SJCRH30 (cell line): Measurements from ENCODE around the gene IL20RA. TPM values are rescaled to one million over a fixed set of nuclear protein-coding genes. Genes with fewer than 3 reads are reported as not detected.
A peak's percentile ranks its signal among the peaks of the same experiment; 100 is the strongest.

Source experiments
- DNase-seq, 2 experiments: peaks; one replicate each; pipeline ENCODE4 v3.0.0-alpha.2; 2015 to 2020
- H3K27ac ChIP-seq: fragments of 250-450 bp; sonication (Bioruptor Pico); 2 replicates; pipeline ENCODE4 v1.5.1; 2020; ENCODE audit warnings: mild to moderate bottlenecking, moderate library complexity
- H3K27me3 ChIP-seq: fragments of 250-450 bp; sonication (Bioruptor Pico); 2 replicates; pipeline ENCODE4 v1.5.1; 2020; ENCODE audit warnings: mild to moderate bottlenecking, moderate library complexity
- H3K36me3 ChIP-seq: fragments of 250-450 bp; sonication (Bioruptor Pico); 2 replicates; pipeline ENCODE4 v1.5.1; 2020; ENCODE audit warnings: mild to moderate bottlenecking, moderate library complexity
- H3K4me1 ChIP-seq: fragments of 250-450 bp; sonication (Bioruptor Pico); 2 replicates; pipeline ENCODE4 v1.5.1; 2020; ENCODE audit warnings: mild to moderate bottlenecking, moderate library complexity
- H3K4me3 ChIP-seq: fragments of 250-450 bp; sonication (Bioruptor Pico); 2 replicates; pipeline ENCODE4 v1.5.1; 2020; ENCODE audit warnings: mild to moderate bottlenecking, moderate library complexity
- H3K9me3 ChIP-seq: fragments of 250-450 bp; sonication (Bioruptor Pico); replicated peaks from 2 replicates; pipeline ENCODE4 v1.5.1; 2020; ENCODE audit warnings: mild to moderate bottlenecking, moderate library complexity
- total RNA-seq: library from RNA; depleted of rRNA; stranded (reverse); fragments of >200 nt; shearing (Covaris generic); gene quantifications from 2 replicates; pipeline ENCODE4 v1.2.3, GENCODE V29; 2014

Gene IL20RA
- total RNA-seq, 1 experiment from 2014 or later = 0.22 TPM

- Histone ChIP-seq H3K27ac (no peak overlapping the region), H3K9me3 (no peaks in the 10 kb centered on the region), H3K4me3 (no peak overlapping the region), H3K4me1 (peaks cover 4% of the 10 kb centered on the region; the same call in 1 of the 2 replicates), H3K36me3 (no peaks in the 10 kb centered on the region), H3K27me3 (no peaks in the 10 kb centered on the region)
- no peak for DNase-seq
These were observed 13.3 kb upstream of the IL20RA start for GRCh38 chr6:137058037-137058436.

DNA sequence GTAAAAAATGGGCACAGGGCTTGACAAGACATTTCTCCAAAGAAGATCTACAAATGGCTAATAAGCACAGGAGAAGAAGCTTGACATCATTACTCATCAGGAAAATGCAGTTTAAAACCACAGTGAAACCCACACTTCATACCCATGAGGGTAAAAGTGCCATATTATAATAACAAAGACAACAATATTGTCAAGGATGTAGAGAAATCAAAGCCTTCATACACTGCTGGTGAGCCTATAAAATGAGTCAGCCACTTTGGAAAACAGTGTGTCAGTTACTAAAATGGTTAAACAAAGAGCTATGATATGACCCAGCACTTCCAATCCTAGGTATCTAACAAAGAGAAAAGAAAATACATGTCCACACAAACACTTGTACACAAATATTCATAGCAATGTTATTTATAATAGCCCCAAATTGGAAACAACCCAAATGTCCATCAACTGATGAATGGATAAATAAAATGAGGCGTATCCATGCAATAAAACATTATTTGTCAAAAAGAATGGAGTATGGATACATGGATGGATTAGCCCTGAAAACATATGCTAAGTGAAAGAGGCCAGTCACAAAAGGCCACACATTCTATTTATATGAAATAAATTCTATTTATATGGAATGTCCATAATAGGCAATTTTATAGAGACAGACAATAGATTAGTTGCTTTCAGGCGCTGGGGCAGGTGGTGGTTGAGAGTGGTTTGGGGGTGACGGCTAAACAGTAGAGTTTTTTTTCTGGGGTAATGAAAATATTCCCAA lies 11.5 kb upstream of the IL20RA start:
- H3K4me1 ChIP-seq = peaks cover 11% of the 10 kb centered on the region; the same call in 1 of the 2 replicates
- no peaks in the 10 kb centered on the region for H3K36me3 ChIP-seq
- no peaks in the 10 kb centered on the region for H3K9me3 ChIP-seq
- H3K4me3 ChIP-seq = no peak overlapping the region
- H3K27ac ChIP-seq = no peak overlapping the region
- no peaks in the 10 kb centered on the region for H3K27me3 ChIP-seq
- DNase-seq = peak in 1 of 2 experiments; percentile 17

DNA sequence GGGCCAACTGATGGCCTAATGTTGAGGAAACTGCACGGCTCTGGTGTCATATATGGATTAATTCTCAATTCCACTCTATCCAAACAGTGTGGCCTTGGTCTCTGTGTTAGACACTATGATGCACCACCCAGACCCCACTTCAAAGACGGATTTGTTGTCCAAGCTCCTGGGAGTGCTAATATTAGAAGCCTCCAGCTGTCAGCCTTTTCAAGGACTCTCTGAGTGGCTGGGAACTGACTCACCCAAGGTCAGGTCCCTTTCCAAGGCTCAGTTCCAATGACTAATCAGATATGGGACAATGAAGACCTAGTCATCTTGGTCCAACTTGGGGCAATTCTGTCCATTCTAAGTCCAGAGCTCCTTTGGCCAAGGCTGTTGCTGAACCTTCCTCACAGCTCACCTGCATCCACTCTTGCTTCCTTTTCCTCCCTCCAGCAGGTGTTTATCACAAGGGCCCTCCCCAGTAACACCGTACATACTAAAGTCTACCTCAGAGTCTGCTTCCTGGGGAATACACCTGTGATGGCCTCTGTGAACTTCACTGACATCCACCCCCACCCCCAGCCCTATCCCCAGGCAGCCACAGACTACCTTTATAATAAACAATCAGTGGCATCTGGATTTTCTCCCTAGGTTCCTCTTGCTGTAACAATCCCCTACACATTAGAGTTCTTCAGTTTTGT lies 7.2 kb upstream of the IL20RA start:
- Histone ChIP-seq H3K27ac (no peak overlapping the region), H3K4me3 (no peak overlapping the region), H3K9me3 (no peaks in the 10 kb centered on the region), H3K4me1 (peaks cover 7% of the 10 kb centered on the region; the same call in 1 of the 2 replicates), H3K36me3 (no peaks in the 10 kb centered on the region), H3K27me3 (no peaks in the 10 kb centered on the region)
- peak; percentile 53 to 54 for DNase-seq

GRCh38 chr6:137049095-137049494 lies 4.3 kb upstream of the IL20RA start:
- DNase-seq = no peak
- Histone ChIP-seq H3K9me3 (no peaks in the 10 kb centered on the region), H3K27ac (no peak overlapping the region), H3K4me3 (no peak overlapping the region), H3K36me3 (no peaks in the 10 kb centered on the region), H3K27me3 (no peaks in the 10 kb centered on the region), H3K4me1 (peaks cover 7% of the 10 kb centered on the region; the same call in 1 of the 2 replicates)

GRCh38 chr6:137046871-137047412 lies 2.2 kb upstream of the IL20RA start:
- no peak for DNase-seq
- Histone ChIP-seq H3K27me3 (no peaks in the 10 kb centered on the region), H3K36me3 (no peaks in the 10 kb centered on the region)

DNA sequence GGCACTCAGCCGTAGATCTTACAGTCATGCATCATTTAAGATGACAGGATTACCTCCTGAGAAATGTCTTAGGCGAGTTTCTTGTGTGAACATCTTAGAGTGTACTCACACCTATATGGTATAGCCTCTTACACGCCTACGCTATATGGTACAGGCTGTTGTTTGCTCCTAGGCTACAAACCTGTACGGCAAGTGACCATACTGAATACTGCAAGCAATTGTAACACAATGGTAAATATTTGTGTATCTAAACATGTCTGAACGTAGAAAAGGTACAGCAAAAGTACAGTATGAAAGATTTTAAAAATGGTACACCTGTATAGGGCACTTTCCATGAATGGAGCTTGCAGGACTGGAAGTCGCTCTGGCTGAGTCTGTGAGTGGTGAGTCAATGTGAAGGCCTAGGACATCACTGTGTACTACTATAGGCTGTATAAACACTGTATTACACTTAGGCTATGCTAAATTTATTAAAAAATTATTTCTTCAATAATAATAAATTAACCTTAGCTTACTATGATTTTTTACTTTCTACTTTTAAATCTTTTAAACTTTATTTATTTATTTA lies 541 bp upstream of the IL20RA start:
- no peak overlapping the region for H3K4me3 ChIP-seq
- DNase-seq = no peak
- H3K9me3 ChIP-seq = 0 out of 2 replicates have a peak, but pooled peaks cover 4% of the 10 kb centered on the region
- H3K4me1 ChIP-seq = no peaks in the 10 kb centered on the region
- no peaks in the 10 kb centered on the region for H3K36me3 ChIP-seq
- H3K27ac ChIP-seq = no peak overlapping the region
- H3K27me3 ChIP-seq = no peaks in the 10 kb centered on the region

More at GRCh38 chr6:137046871-137047412, 2.2 kb upstream of the IL20RA start:
- H3K9me3 ChIP-seq = no peaks in the 10 kb centered on the region
- no peak overlapping the region for H3K4me3 ChIP-seq
- H3K27ac ChIP-seq = no peak overlapping the region
- peaks cover 5% of the 10 kb centered on the region; the same call in 1 of the 2 replicates for H3K4me1 ChIP-seq

DNA sequence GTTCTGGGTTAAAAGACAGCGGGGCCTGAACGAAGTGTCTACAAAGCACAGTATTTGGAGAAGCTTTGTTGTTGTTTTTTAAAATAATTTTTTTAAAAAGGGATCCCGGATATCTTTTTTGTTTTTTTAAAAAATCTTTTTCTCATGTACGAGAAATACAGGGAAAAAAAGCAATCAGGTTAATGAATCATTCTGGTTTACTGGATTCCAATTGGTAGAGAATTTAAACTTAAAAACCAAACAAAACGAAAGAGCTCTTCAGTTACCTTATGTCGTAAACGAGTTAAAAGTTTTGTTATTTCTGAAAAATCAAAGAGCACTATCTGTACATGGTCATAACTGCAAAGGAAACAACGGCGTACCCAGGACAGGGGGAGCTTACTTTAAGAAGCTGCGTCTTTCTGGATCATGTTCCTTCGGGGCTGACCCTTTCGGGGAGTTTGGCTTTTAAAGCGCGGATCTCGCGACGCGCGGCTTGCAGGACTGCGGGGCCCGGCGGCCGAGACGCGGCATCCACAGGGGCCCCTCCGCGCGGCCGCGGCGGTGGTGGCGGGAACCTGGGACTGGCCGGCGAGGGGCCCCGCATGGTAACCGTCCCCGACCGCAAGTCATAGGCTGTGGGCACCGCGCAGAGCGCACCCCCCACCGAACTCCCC lies 927 bp downstream of the IL20RA start:
- no peak for DNase-seq
- H3K27ac ChIP-seq = no peak overlapping the region
- 0 out of 2 replicates have a peak, but pooled peaks cover 4% of the 10 kb centered on the region for H3K9me3 ChIP-seq
- no peak overlapping the region for H3K4me3 ChIP-seq
- H3K4me1 ChIP-seq = no peaks in the 10 kb centered on the region
- H3K36me3 ChIP-seq = no peaks in the 10 kb centered on the region
- no peaks in the 10 kb centered on the region for H3K27me3 ChIP-seq

GRCh38 chr6:137040393-137040792 lies 4.4 kb downstream of the IL20RA start:
- peaks cover 5% of the 10 kb centered on the region; the same call in 1 of the 2 replicates for H3K9me3 ChIP-seq
- H3K4me1 ChIP-seq = no peaks in the 10 kb centered on the region
- H3K27me3 ChIP-seq = 0 out of 2 replicates have a peak, but pooled peaks cover 2% of the 10 kb centered on the region

GRCh38 chr6:137039010-137039409 lies 5.8 kb downstream of the IL20RA start:
- no peak for DNase-seq
- 0 out of 2 replicates have a peak, but pooled peaks cover 3% of the 10 kb centered on the region for H3K27me3 ChIP-seq
- H3K9me3 ChIP-seq = peaks cover 9% of the 10 kb centered on the region; the same call in 1 of the 2 replicates
- no peak overlapping the region for H3K27ac ChIP-seq
- no peaks in the 10 kb centered on the region for H3K36me3 ChIP-seq
- H3K4me3 ChIP-seq = no peak overlapping the region
- H3K4me1 ChIP-seq = no peaks in the 10 kb centered on the region

More at GRCh38 chr6:137040393-137040792, 4.4 kb downstream of the IL20RA start:
- H3K4me3 ChIP-seq = no peak overlapping the region
- H3K27ac ChIP-seq = no peak overlapping the region
- DNase-seq = no peak
- no peaks in the 10 kb centered on the region for H3K36me3 ChIP-seq

- Histone ChIP-seq H3K4me1 (no peaks in the 10 kb centered on the region), H3K27me3 (0 out of 2 replicates have a peak, but pooled peaks cover 3% of the 10 kb centered on the region), H3K4me3 (no peak overlapping the region), H3K27ac (no peak overlapping the region), H3K36me3 (no peaks in the 10 kb centered on the region), H3K9me3 (peaks cover 9% of the 10 kb centered on the region; the same call in 1 of the 2 replicates)
- DNase-seq = no peak
These were observed 8.0 kb downstream of the IL20RA start for GRCh38 chr6:137036566-137037300.

DNA sequence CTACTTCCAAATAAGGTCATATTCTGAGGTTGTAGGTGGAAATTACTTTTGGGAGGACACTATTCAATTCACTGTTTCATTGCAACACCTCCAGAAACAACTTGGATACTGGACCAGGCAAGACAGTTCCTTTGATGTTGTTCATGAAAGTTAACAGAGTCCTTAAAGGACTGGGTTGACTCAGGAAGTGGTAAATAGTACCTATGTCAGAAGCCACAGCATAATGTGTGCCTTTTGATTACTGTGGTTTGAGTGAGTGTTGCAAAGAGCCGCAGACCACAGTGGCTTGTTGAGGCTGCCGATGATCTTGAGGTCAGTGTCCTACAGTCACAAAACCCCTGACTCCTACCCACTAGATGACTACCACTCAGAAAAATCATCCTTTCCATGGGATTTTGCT lies 10.9 kb downstream of the IL20RA start:
- H3K27me3 ChIP-seq = 0 out of 2 replicates have a peak, but pooled peaks cover 3% of the 10 kb centered on the region
- no peak overlapping the region for H3K4me3 ChIP-seq
- DNase-seq = peak; percentile 13 to 24
- peaks cover 5% of the 10 kb centered on the region; the same call in 1 of the 2 replicates for H3K9me3 ChIP-seq
- H3K4me1 ChIP-seq = no peaks in the 10 kb centered on the region
- no peaks in the 10 kb centered on the region for H3K36me3 ChIP-seq
- H3K27ac ChIP-seq = no peak overlapping the region

GRCh38 chr6:137031122-137031521 lies 13.6 kb downstream of the IL20RA start:
- 0 out of 2 replicates have a peak, but pooled peaks cover 3% of the 10 kb centered on the region for H3K27me3 ChIP-seq
- DNase-seq = no peak
- H3K27ac ChIP-seq = no peak overlapping the region

DNA sequence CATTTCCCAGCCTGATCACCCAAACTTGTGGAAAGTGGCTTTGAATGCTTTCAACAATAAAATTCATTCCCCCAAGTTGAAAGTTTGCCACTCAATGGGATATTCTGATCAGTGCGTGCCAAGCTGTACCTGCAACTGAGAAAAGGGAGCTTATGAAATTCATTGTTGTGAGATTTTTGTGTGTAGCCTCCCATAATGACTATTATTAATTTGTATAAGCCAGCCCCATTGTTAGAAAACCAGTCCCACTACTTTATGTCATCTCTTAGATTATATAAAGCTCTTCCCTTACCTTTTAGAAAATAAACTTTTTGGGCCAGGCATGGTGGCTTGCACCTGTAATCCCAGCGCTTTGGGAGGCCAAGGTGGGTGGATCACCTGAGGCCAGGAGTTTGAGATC lies 15.9 kb downstream of the IL20RA start:
- no peak overlapping the region for H3K4me3 ChIP-seq

More at GRCh38 chr6:137031122-137031521, 13.6 kb downstream of the IL20RA start:
- Histone ChIP-seq H3K36me3 (no peaks in the 10 kb centered on the region), H3K4me3 (no peak overlapping the region), H3K9me3 (peaks cover 5% of the 10 kb centered on the region; the same call in 1 of the 2 replicates), H3K4me1 (peaks cover 3% of the 10 kb centered on the region)

More for the DNA sequence above, 15.9 kb downstream of the IL20RA start:
- DNase-seq = no peak
- Histone ChIP-seq H3K4me1 (peaks cover 8% of the 10 kb centered on the region), H3K27me3 (no peaks in the 10 kb centered on the region), H3K27ac (no peak overlapping the region), H3K36me3 (no peaks in the 10 kb centered on the region), H3K9me3 (no peaks in the 10 kb centered on the region; the same call in 1 of the 2 replicates)
